ENCODE measurements around the gene GPI.

DNA sequence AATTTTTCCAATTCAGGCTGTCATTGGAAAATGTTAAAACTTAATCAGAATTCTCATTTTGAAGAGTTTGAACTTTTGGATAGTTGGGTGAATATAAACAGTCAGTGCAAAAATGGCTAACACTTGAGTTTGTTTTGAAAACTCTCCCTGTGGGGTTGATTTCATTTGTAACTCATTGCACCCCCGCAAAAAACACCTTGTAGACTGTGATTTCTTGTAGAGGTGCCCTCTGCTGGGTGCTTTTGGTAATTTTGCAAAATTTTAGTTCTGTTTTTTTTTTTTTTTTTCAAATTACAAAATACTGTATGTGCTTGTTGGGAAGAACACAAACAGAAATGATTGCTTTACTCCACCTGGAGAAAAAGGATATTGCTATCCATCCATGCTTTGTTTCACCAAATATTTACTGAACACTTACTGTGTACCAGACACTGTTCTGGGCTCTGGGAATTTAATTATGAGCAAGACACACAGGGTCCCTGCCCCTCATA is 28.2 kb upstream of the GPI start:
- TF ChIP-seq, protein P1, sequence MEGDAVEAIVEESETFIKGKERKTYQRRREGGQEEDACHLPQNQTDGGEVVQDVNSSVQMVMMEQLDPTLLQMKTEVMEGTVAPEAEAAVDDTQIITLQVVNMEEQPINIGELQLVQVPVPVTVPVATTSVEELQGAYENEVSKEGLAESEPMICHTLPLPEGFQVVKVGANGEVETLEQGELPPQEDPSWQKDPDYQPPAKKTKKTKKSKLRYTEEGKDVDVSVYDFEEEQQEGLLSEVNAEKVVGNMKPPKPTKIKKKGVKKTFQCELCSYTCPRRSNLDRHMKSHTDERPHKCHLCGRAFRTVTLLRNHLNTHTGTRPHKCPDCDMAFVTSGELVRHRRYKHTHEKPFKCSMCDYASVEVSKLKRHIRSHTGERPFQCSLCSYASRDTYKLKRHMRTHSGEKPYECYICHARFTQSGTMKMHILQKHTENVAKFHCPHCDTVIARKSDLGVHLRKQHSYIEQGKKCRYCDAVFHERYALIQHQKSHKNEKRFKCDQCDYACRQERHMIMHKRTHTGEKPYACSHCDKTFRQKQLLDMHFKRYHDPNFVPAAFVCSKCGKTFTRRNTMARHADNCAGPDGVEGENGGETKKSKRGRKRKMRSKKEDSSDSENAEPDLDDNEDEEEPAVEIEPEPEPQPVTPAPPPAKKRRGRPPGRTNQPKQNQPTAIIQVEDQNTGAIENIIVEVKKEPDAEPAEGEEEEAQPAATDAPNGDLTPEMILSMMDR (conservative IDR thresholded peaks at IDR 0.05 in 1 of 2, IDR thresholded peaks at IDR 0.05 in 1 of 2; ENCODE audit: low read depth in 1 of 2, low read length in 2 of 2): peak; percentile 65 to 66
- TF ChIP-seq EZH2 (IDR thresholded peaks at IDR 0.05; ENCODE audit: low read length, missing control alignments): no peak

Measured in fibroblast of lung (primary cell).